HG03175 (cell line): ENCODE measurements around the gene PDE4D.

ENCODE experiments used
- ATAC-seq: cut with Tn5 transposase; IDR thresholded peaks from one replicate; pipeline ENCODE4 v1.9.1; 2021; ENCODE audit warnings: mild to moderate bottlenecking, moderate library complexity; ENCODE audit not compliant: unreplicated experiment

PDE4D gene

DNA sequence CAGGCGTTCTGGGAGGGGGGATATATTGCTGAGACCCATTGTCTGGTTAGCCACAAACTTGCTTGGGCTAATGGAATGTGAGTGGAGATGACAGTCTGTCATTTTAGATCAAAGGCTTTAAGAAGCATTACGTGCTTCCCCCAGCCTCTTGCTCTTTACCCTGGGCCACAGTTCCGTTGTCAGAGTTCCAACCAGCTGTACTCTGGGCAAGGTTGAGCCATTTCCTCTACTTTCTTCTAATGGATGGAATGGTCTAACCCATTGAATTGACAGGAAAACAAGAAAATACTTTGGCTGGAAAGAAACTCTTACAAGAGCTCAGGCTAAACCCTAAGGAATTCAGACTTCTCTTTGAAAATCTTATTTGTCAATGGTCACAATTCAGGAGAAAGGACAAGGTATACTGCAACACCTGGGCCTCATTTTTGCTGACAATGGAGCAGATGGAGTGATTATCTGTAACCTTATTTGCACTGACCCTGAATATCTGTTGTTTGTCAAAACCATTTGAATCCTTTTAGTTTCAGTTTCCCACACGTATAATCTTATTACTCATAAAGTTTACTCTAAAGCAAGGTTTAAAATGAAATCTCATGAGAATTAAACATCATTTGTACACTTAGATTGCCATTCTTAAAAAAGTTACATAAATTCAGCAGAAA is 231.4 kb downstream of the PDE4D start:
- ATAC-seq = peak; percentile 53

DNA sequence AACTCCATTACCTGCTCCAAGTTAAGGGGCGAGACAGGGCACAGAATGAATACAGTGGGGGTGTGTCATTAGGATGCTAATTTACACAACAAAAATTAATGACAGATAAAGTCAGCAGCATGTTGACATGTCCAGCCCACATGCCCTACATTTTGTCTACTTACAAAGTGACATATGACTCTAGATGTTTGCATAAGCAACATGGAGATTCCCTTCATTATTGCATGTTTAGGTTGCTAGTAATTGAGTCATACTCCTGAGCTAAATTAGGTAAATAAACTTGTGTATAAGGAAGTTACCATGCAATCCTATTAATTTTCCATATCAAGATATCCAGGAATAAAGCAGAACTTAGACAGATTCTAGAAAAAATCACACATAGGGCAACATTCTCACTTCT is 232.2 kb downstream of the PDE4D start:
- ATAC-seq = no peak

DNA sequence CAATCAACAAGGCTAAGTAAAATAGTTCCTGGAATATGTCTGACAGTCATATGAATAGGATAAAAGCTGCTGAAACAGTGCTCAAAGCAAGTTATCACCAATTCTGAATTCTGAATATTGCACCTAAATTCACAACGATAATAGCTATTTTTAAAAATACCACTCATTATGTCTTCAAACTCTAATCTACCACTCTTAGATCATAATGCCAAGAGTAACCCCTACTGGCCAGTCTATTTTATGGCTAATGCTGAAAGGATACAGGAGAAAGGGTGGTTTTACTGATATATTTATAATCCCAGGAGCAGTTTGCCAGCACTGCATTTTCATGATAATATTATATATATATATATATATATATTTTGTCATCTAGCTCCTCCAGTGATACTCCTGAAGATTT is 232.8 kb downstream of the PDE4D start:
- peak; percentile 64 for ATAC-seq

DNA sequence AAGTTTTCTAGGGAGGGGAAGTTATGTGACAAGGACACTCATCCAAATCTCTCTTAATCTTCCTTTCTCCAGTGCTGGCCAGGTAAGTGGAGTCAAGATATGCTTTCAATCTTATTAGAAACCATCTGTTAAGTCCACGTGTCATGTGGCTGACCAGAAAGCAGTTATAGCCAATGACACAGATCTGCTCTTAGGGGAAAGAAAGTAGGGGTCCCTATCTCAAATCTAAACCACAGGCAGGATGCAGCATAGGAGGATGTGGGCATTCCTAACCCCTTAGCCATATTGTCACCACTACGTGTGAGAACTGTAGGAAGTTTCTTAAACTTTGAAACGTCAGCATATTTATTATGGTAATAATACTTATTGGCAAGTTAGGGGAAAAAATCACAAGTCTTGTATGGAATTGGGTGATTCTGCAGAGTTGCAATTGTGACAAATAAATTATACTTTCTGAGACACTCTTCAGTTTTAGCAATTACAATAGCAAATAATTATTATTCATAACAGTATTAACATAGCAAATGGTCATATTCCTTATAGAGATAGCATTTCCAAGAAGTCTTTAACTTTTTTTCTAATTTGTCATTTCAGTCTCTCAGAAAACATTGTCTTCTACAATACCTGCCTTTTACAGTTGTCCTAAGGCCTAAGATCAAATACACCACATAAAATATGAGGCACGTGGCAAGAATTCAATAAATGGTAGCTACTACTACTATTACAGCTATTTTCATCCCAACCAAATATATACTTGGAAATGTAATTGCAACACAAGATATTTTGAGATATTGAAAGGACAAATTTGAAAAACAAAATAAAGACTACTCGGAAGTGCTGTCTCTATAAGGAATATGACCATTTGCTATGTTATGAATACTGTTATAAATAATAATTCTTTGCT is 236.9 kb downstream of the PDE4D start:
- no peak for ATAC-seq

DNA sequence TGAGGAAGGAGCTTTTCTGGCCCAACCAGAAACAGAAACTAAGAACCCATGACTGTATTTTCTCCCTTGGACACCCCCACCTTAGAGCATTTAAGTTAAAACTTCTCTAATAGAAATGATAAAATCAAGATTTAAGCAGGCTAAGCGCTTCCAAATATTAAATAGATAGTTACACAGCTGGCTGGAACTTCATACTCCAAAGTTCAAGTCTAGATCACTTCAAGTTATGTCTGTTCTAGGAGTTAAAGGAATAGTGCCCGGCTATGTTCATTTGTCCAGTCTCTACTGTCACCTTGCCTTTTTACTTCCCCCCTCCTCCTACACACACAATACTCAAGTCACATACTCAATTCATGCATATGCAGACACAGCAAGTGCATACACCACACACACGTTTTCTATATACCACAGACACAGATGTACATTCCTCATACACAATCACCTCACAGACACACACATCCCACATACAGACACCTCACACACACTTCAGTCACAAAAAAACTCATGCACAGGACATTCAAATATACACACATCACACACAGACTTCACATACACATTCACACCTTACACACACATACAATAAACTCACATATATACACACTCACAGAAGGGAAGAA is 237.7 kb downstream of the PDE4D start:
- ATAC-seq = no peak

DNA sequence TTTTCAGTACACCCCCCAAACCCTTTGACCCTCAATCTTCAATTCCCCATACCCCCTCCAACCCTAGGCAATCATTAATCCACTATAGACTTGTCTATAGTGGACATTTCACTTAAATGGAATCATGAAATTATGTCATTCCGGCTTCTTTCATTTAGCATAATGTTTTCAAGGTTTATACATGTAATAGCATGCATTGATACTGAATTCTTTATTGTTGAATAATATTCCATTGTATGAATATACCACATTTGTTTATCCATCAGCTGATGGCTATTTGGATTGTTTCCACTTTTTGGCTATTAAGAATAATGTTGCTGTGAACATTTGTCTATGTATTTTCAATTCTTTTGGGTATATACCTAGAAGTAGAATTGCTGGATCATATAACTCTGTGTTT is 238.8 kb downstream of the PDE4D start:
- no peak for ATAC-seq

DNA sequence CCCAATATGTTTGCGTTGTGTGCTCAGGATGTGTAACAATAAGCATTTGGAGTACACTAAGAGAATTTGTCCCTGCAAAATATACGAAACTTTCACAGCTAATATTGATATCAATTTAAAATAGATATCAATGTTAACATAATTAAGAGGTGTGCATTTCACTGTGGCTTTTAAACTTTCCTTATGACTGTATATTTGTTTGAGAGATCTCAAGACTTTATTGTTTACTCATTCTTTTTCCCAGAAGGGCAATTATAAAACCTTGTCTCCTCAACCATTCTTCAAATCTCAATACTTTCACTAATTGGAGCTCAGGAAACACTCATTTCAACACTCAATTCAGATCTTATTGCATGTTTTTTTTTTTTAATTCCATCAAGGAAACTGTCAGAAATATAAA is 241.1 kb downstream of the PDE4D start:
- ATAC-seq = no peak

DNA sequence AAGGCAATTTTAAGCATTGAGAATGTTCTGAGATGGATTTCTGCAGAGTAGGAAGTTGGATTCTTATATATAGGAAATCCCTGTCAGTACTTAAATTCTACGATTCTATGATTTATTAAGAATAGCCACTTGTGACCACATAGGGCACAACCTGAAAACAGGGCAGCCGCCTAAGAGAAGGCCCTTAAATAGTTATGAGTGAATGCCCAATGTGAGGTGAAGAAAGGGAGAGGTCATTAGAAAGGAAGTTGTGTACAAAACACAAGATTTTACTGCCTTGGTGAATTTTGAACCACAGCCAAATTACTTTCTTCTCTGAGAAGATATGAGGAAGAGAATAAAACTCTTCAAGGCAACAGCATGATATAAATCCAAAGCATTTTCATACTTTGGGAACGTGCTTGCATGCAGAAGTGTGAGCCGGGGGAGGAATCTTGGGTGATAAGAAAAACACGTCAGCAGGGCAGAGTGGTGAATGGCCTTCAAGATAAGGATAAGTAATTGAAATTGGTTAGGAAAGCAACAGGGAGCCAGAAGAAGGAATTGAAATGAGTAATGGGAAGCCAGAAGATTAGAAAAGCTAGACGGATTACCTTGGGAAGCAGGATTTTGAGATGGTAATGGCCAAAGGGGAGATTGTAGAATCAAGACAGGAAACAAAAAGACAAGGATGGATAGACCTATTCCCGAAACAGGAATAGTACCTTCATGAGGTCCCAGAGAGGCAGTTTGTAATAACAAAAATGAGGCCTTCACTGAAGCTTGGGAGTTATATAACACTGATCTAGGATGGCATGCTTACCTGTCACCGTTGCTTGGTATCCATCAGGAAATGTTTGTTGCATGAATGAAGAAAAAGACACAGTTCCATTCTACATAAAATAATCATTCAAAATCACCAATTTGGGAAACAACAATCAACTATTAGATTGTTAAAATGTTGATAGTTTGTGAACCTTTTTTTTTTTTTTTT is 244.3 kb downstream of the PDE4D start:
- no peak for ATAC-seq

DNA sequence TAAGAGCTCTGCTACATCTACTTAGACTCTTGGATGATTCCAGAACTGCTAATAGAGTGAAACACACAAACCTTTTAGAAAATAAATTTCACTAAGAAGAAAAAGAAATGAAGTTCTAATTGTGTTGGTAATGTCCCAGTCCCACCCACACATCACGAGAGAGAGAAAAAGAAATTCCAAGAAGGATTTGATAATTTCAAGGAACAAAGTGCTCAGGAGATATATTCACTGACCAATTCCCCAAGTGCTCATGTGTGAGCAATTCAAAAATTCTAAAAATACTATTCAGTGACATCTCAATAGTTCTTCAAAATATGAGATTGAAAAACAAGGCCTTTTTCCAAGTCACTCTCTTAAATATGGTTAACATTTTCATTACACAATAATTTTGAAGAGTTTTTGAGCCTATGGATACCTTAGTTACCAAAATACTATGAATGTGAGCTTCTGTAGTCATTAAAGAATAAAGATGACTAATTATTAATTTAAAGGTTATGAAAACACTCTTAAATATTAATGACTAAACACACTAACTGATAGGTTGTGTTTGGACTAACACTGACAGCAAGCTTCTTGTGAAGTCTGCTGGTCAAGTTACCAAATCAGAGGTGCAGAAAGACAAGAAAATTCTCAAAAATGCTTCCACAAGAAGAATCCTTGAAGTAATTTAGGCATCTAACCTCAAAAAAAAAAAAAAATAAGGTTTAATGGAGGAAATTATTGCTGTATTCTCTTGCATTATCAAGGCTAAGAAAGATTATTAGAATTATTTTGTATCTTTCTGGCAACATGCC is 245.3 kb downstream of the PDE4D start:
- no peak for ATAC-seq

DNA sequence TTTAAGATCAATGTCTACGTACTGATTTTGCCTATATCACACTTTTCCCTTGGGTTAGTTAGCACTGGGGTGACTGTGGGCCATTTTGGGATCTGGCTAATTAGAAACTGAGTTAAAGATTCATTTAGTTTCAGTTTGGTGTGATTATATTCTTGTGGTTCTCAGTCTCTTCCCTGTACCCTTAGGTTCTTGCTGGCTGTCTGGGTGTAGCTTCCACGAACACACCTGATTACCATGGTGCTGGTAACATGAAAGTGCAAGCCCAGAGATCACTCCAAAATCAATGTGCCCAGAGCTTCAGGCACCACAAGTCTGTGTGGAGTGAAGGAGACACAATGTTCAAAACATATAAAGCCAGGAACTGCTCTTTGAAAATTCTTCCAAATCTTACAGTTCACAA is 248.1 kb downstream of the PDE4D start:
- peak; percentile 56 for ATAC-seq

DNA sequence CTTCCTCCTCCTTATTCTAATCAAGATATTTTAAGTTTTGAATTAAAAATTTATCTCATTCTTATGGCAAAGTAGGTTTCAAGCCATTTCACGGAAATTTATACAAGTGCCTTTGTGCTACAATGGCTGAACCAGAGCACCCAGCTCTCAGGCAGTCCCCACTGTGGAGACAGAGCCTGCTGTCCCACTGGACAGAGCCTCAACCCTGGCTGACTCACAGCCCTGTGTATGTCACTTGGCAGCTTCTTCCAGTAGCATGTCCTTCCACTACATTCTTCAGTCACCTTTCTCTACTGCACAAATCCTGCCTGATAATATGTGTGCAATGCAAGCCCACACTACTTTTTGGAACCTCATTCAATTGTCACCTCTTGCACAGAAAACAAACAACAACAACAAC is 253.1 kb downstream of the PDE4D start:
- ATAC-seq = no peak

DNA sequence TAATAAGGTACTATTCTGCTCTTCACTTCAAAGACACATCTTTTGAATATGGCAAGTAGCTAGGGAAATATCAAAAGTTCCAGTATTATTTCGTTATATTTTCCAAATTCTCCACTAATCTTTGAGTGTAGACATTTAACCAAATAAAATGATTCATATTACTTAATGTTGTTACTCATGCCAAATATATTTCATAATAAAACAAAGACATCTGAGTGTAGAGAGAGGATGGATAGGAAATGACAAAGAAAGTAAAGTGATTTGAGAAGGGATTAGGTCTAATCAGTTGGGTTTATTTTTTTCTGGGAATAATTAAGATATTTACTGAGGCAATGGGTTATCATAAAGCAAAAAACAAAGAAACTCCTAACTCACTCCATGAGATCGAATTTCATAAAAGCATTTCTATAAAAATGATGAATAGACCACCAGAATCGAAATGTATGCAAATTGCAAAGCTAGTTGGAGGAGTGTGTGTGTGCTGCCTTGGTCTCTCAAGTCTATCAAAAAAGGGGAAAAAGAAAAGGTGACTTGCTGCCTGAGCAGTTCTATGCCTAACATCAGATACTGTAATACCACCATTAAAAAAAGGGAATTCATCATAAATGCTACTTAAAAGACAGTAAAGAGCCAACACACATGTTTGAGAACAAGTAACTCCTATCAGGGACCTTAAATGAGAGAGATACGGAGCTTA is 255.5 kb downstream of the PDE4D start:
- no peak for ATAC-seq

DNA sequence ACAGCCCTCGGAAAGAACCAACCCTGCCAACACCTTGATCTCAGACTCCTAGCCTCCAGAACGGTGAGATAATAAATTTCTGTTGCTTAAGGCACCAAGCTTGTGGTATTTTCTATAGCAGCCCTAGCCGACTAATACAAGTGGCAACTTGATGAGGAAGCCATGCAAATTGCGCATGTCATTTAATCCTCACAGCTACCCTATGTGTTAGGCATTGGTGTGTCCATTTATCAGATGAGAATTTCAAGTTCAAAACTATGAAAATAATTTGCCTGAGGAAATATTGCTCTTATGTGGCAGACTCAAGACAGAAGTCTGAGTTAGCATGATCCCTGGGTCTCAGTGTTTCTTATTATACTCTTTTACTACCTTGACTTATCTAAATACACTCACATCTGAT is 264.0 kb downstream of the PDE4D start:
- no peak for ATAC-seq

DNA sequence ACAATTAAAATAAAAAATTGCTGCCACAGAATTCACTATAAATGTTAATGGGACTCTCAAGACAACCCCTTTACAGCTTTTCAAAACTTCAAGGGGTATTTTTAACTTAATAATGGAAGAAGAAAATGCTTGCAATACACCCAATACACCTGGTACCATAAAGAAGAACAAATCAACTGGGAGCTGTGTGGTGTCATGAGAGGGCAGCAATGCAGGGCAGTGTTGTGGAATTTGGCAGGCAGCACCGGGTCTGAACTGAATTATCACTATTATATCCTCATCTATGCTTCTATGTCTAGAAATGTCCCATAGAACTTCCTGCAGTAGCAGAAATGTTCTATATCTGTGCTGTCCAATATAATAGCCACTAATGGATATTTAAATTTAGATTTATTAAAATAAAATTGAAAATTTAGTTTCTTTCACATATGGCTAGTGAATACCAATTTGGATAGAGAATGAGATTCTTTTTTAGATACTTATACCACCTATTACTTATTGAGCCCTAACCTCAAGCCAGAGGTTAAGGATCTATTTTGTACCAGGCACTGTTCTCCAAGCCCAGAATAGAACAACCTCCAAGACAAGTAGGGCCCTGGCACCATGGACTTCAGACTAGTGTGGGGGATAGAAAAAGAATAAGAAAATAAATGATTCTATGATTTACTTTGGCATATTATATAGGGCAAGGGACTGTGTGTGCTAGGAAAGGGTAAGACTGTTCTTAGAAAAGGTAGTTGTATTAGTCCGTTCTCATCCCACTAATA is 265.3 kb downstream of the PDE4D start:
- no peak for ATAC-seq

DNA sequence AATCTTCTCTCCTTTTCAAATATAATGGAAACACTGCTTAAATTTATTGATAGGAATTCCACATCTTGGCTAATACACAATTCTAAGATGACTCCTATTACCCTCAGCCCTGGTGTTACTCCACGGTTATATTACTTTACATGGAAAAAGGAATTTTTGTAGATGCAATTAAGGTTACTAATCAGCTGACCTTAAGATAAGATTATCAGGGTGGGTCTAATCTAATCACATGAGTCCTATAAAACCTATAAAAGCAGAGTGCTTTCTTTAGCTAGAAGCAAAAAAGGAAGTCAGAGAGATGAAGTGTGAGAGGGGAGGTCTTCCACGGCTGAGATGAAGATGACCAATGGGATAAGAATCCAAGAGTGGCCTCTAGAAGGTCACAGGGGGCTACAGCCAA is 268.6 kb downstream of the PDE4D start:
- no peak for ATAC-seq

DNA sequence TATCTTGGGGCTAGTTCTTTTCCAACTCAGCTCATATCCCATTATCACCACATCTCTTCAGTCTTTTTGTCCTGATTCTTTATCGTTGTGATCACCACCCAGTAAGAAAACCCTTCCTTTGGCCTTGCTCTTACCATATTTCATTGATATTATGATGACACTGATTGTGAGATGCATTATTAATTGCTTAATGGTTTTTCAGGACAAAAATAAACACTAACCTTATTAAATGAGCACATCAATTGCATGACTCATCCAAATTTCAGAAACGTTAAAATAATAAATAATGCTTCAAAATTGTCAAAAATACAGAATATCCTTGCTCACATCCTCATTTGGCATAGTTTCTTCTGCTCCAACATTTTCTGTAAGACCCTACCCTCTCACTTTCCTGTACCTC is 270.7 kb downstream of the PDE4D start:
- ATAC-seq = no peak

DNA sequence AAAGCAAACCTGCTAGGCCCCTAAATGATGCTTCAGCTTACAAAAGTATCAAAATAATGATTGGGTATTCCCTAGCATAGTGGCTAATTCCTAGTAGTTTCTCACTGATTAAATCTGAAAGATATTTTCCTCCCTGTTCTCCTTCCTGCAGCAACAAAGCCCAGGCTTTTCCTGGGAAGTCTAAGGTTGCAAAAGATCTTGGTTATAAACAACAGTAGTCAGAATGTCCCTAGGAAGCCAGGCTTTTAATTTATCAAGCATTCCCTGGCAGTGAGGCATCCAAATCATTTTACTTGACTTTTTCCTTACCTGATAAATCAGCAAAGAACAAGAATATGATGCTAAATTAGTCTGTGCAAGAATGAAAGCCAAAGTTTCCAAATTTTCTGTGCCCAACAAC is 272.0 kb downstream of the PDE4D start:
- no peak for ATAC-seq

DNA sequence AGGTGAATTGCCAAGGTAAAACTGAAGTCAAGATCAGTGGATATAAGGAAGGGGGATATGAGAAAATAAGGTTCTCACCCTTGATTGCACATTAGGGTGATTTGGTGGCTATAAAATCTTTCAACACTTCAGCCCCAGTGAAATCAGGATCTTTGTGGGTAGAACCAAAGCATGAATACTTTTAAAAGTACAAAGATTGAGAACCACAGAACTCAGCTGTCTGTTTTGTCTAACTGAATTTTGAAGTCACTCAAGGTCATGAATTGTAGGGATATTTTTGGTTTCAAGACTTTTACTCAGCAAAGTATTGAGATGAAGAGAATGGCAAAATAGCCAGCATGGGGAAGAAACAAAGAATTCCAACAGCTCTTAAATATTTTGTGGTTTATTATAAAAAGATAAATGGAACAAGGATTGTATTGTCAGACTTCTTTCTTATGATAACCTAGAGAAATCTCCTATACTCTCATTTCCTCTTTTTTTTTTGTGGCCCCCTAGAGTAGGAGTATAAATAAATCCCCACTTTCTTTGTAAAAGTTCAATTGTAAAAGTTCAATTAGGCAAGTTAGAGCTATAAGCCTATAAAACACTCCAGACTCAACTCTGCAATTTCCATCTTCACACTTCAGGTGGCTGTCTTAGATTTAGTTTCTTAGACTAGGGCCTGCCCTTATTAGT is 272.9 kb downstream of the PDE4D start:
- ATAC-seq = peak; percentile 64
